Superior temporal gyrus (tissue), 1 donor: ENCODE results near the gene KCNK10.

Experiments used
- DNase-seq: peaks from one replicate; pipeline ENCODE4 v3.0.0-alpha.2; 2016; ENCODE audit errors: extremely low spot score

Gene KCNK10

GRCh38 chr14:88323086-88323522, at the start of gene KCNK10:
KCNK10 (minus strand) TSS chr14:88323269; CDS start chr14:88322798, 471 bp downstream.
- DNase-seq = no peak

- DNase-seq = no peak
Observed at GRCh38 chr14:88369496-88369895, 46.4 kb upstream of the KCNK10 start.

GRCh38 chr14:88364710-88365413, 41.8 kb upstream of the KCNK10 start:
- DNase-seq = peak; percentile 4

- peak; percentile 9 for DNase-seq
Observed at GRCh38 chr14:88363644-88364043, 40.6 kb upstream of the KCNK10 start.

GRCh38 chr14:88359500-88359899, 36.4 kb upstream of the KCNK10 start:
- peak; percentile 79 for DNase-seq

GRCh38 chr14:88354358-88354757, 31.3 kb upstream of the KCNK10 start:
- DNase-seq = no peak

- DNase-seq = no peak
Observed at GRCh38 chr14:88352698-88353097, 29.6 kb upstream of the KCNK10 start.

GRCh38 chr14:88351966-88352691, 29.1 kb upstream of the KCNK10 start:
- peak; percentile 85 for DNase-seq

- no peak for DNase-seq
Observed at GRCh38 chr14:88348546-88348945, 25.5 kb upstream of the KCNK10 start.

- peak; percentile 9 for DNase-seq
Observed at GRCh38 chr14:88346048-88346639, 23.1 kb upstream of the KCNK10 start.

- no peak for DNase-seq
Observed at GRCh38 chr14:88342980-88343379, 19.9 kb upstream of the KCNK10 start.

- DNase-seq = no peak
Observed at GRCh38 chr14:88340357-88340756, 17.3 kb upstream of the KCNK10 start.

GRCh38 chr14:88333036-88333435, 10.0 kb upstream of the KCNK10 start:
- DNase-seq = no peak

GRCh38 chr14:88327497-88327896, 4.4 kb upstream of the KCNK10 start:
- no peak for DNase-seq

GRCh38 chr14:88326352-88327103, 3.5 kb upstream of the KCNK10 start:
- DNase-seq = no peak

GRCh38 chr14:88325883-88326282, 2.8 kb upstream of the KCNK10 start:
- no peak for DNase-seq

- DNase-seq = peak; percentile 53
Observed at GRCh38 chr14:88324930-88325329, 1.9 kb upstream of the KCNK10 start.

- no peak for DNase-seq
Observed at GRCh38 chr14:88324491-88324890, 1.4 kb upstream of the KCNK10 start.

- DNase-seq = no peak
Observed at GRCh38 chr14:88323523-88324199, 592 bp upstream of the KCNK10 start.

- peak; percentile 55 for DNase-seq
Observed at GRCh38 chr14:88322504-88323085, 474 bp downstream of the KCNK10 start.
